Measurements from ENCODE around the gene KDM6B. TPM values are rescaled to one million over a fixed set of nuclear protein-coding genes. Genes with fewer than 3 reads are reported as not detected.
A peak's percentile ranks its signal among the peaks of the same experiment; 100 is the strongest.

The KDM6B gene
- total RNA-seq, 1 donor from 2014 or later, result 46.1 TPM

- Histone ChIP-seq H3K4me3 (no peak overlapping the region), H3K4me1 (peaks cover 51% of the 10 kb centered on the region), H3K27me3 (ENCODE audit: low read depth) (no peaks in the 10 kb centered on the region), H3K27ac (peak overlapping the region; percentile 99), H3K9me3 (no peaks in the 10 kb centered on the region), H3K36me3 (peaks cover 13% of the 10 kb centered on the region)
- ATAC-seq (no peak), DNase-seq (no peak)
- no peak for TF ChIP-seq CTCF (IDR thresholded peaks at IDR 0.05)
- intact Hi-C loops (cut with DNase I), result no loop called here
These were observed 6.4 kb downstream of the KDM6B start for GRCh38 chr17:7840441-7840840.

- ATAC-seq, result no peak
- Histone ChIP-seq H3K9me3 (no peaks in the 10 kb centered on the region), H3K4me1 (peaks cover 55% of the 10 kb centered on the region), H3K27me3 (ENCODE audit: low read depth) (no peaks in the 10 kb centered on the region), H3K4me3 (peak overlapping the region; percentile 79), H3K36me3 (peaks cover 17% of the 10 kb centered on the region), H3K27ac (peak overlapping the region; percentile 99)
- TF ChIP-seq CTCF (IDR thresholded peaks at IDR 0.05), result no peak
- no peak for DNase-seq
- intact Hi-C loops (cut with DNase I), result no loop called here
These were observed 6.9 kb downstream of the KDM6B start for GRCh38 chr17:7840875-7841274.

- intact Hi-C loops (cut with DNase I), result no loop called here
- peaks cover 23% of the 10 kb centered on the region for H3K36me3 ChIP-seq
- H3K9me3 ChIP-seq, result no peaks in the 10 kb centered on the region
- H3K27me3 ChIP-seq (ENCODE audit: low read depth), result no peaks in the 10 kb centered on the region
- peak; percentile 19 for TF ChIP-seq CTCF (IDR thresholded peaks at IDR 0.05)
- ATAC-seq (peak; percentile 57 to 59), DNase-seq (peak; percentile 89)
- H3K27ac ChIP-seq, result peak overlapping the region; percentile 99
- peak overlapping the region; percentile 79 for H3K4me3 ChIP-seq
- H3K4me1 ChIP-seq, result peaks cover 57% of the 10 kb centered on the region
These were observed 7.4 kb downstream of the KDM6B start for GRCh38 chr17:7841396-7841914.

DNA sequence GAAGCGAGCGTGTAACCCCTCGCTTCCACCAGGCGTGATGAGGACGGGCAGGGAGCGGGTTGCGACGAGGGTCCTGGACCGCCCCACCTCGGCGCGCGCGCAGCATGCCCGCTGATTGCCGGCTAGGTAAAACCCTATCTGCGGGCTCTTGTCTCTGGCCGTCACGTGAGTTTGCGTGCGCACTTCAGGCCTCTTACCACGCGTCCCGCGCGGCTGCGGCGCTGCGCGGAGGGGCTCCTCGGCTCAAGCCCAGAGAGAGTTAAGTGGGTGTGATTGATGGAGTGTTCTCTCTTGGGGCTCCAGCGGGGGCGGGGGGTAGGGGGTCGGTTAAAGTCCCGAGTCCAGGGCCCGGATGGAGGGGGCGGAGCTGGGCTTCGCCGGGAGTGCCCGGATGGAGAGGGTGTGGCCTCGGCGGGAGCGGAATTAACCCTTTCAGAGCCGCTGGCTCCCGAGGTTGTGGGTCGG is 7.9 kb downstream of the KDM6B start:
- peaks cover 28% of the 10 kb centered on the region for H3K36me3 ChIP-seq
- H3K4me1 ChIP-seq, result peaks cover 52% of the 10 kb centered on the region
- DNase-seq (peak; percentile 91), ATAC-seq (peak; percentile 72 to 79)
- H3K27ac ChIP-seq, result peak overlapping the region; percentile 99
- H3K27me3 ChIP-seq (ENCODE audit: low read depth), result no peaks in the 10 kb centered on the region
- TF ChIP-seq CTCF (IDR thresholded peaks at IDR 0.05), result no peak
- intact Hi-C loops (cut with DNase I), result no loop called here
- H3K9me3 ChIP-seq, result no peaks in the 10 kb centered on the region
- H3K4me3 ChIP-seq, result peak overlapping the region; percentile 79

- peaks cover 35% of the 10 kb centered on the region for H3K36me3 ChIP-seq
- H3K9me3 ChIP-seq, result no peaks in the 10 kb centered on the region
- H3K4me1 ChIP-seq, result peaks cover 46% of the 10 kb centered on the region
- peak overlapping the region; percentile 99 for H3K27ac ChIP-seq
- DNase-seq, result peak; percentile 88
- no peaks in the 10 kb centered on the region for H3K27me3 ChIP-seq (ENCODE audit: low read depth)
- peak overlapping the region; percentile 79 for H3K4me3 ChIP-seq
- TF ChIP-seq CTCF (IDR thresholded peaks at IDR 0.05), result no peak
- ATAC-seq, result peak; percentile 43 to 61
- intact Hi-C loops (cut with DNase I), result no loop called here
These were observed 8.6 kb downstream of the KDM6B start for GRCh38 chr17:7842380-7843256.
